Epithelial cell of esophagus (primary cell): ENCODE measurements around the gene NR2C2.

ENCODE experiments used
- DNase-seq: peaks from one replicate; pipeline ENCODE4 v3.0.0; 2010; ENCODE audit warnings: low read depth
- H3K4me3 ChIP-seq: 2 replicates; pipeline ENCODE4 v1.5.1; 2011; ENCODE audit warnings: mild to moderate bottlenecking, low read length, control low read depth
- TF ChIP-seq, protein P1 (sequence below): IDR thresholded peaks from 2 replicates; pipeline ENCODE4 v1.5.1; 2011; ENCODE audit warnings: low read depth, mild to moderate bottlenecking, low read length, control low read depth, inconsistent platforms; ENCODE audit not compliant: insufficient read depth; ENCODE audit errors: missing control alignments

NR2C2 gene

DNA sequence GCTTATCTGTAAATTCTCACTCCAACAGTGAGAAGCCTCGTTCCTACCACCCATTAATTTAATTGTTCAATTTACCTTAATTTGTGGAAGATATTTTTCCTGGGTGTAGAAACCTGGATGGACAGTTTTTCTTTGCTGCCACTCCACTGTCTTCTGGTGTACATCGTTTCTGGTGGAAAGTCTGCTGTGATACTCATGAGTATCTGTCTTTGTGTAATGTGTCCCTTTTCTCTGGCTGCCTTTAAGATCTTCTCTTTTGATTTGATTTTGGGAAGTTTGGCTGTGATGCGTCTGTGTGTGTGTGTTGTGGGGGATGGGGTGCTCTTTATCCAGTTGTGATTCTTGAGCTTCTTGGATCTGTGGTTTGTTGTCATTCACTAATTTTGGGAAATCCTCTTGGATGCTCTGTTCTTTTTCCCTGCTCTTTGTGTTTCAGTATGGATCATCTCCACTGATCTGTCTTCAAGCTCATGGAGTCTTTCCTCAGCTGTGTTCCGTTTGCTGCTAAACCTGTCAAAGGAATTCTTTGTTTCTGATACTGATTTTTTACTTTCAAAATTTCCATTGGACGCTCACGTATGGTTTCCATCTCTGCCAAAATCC lies 42.2 kb upstream of the NR2C2 start:
- no peak overlapping the region for H3K4me3 ChIP-seq
- TF ChIP-seq, protein P1, sequence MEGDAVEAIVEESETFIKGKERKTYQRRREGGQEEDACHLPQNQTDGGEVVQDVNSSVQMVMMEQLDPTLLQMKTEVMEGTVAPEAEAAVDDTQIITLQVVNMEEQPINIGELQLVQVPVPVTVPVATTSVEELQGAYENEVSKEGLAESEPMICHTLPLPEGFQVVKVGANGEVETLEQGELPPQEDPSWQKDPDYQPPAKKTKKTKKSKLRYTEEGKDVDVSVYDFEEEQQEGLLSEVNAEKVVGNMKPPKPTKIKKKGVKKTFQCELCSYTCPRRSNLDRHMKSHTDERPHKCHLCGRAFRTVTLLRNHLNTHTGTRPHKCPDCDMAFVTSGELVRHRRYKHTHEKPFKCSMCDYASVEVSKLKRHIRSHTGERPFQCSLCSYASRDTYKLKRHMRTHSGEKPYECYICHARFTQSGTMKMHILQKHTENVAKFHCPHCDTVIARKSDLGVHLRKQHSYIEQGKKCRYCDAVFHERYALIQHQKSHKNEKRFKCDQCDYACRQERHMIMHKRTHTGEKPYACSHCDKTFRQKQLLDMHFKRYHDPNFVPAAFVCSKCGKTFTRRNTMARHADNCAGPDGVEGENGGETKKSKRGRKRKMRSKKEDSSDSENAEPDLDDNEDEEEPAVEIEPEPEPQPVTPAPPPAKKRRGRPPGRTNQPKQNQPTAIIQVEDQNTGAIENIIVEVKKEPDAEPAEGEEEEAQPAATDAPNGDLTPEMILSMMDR: no peak
- no peak for DNase-seq

DNA sequence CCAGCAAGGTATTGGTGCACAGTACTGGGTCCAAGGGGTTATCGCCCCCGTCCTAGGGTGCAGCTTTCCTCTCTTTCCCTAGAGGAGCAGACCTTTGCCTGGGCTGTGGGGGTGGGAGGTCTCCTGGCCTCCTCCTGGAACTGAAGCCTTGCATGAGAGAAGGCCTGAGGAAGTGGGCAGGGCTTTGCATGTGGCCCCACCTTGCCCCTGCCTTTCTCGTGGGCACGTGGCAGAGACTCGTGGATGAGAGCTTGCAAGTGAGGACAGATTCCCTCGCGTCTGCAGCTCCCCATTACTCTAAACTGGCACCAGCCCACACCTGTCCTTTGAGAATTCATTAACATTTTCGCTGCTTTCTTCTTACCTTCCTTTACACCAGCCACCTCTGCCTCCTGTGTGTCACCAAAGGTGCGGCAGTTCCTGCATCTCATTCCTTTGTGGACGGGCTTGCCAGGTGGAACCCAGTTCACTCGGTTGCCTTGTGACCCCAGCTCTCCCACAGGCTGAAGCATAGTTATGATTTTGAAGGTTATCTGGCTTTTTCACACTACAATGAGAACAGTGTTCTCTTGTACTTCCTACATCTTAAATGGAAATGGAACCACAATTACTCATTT lies 40.9 kb upstream of the NR2C2 start:
- DNase-seq: no peak
- H3K4me3 ChIP-seq: no peak overlapping the region
- TF ChIP-seq, protein P1: no peak

DNA sequence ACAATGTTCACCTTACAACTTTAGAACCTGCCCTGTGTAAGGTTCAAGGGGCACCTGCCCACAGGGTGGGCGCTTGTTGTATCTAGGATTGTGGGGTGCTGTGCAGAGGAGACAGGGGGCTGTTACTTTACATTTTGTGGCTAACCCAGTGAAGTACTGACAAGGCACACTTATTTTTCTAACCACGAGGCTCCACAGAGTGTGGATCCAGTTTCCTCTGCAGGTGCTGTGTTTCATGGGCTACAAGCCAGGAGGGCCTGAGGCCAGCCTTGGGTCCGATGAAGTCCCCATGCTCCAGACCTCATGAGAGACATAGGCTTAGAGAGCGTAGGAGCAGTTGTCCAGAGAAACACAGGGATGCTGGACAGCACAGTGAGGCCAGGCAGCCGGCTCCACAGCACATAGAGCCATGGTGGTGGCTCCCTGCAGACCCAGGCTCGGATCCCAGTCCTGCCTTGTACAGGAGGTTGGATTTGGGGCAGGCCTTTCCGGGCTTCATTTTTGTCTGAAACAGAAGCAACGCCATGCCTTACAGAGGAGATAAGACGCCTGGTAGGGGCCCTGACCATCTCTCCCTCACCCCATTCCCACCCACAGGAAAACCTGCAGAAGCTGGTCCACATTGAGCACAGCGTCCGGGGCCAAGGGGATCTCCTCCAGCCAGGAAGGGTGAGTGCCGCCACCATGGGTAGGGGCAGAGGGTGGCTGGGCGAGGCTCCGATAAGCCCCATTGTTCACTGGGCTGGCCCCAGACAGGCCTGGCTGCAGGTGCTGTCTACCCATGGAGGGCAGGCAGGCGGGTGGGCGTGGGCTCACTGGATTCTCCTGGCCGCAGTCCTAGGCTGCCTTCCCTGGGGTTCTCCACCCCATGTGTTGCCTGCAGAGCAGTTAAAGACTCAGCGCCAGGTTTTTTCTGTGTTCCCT lies 40.1 kb upstream of the NR2C2 start:
- no peak overlapping the region for H3K4me3 ChIP-seq
- TF ChIP-seq, protein P1: no peak
- no peak for DNase-seq

DNA sequence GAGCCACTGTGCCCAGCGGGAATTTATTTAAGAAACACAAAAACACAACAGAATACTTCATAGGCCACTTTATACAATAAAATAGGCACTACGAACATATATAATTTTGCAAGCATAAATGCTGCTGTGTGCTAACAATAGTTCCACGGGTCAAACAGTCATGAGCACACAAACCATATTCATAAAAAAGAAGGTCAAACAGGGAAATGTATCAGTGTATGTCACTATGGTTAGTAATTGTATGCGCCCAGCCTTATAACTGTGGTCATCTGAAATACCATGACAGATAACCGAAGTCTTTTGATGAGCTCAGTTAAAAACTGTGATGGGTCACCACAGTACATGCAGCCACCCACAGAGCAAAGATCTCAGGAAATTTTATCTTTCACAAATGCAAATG lies 38.1 kb upstream of the NR2C2 start:
- H3K4me3 ChIP-seq: no peak overlapping the region
- DNase-seq: no peak
- TF ChIP-seq, protein P1: no peak

DNA sequence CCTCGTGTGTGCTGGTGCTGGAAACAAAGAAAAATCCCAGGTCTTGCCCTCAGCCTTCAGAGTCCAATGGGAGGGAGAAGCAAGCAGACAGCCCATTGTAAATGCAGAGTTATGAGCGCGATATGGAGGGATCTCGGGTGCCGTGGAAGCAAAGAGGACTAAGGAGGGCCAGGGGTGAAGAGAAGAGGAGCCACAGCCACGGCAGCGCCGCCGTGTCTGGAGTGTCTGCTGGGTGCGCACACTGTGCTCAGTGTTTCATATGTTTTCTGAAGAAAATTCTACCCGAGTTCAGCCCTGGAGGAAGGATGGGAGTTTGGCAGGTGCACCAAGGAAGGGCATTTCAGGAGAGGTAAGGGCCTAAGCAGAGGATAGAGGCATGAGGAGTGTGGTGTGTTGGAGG lies 35.7 kb upstream of the NR2C2 start:
- no peak overlapping the region for H3K4me3 ChIP-seq
- no peak for DNase-seq
- TF ChIP-seq, protein P1: no peak

DNA sequence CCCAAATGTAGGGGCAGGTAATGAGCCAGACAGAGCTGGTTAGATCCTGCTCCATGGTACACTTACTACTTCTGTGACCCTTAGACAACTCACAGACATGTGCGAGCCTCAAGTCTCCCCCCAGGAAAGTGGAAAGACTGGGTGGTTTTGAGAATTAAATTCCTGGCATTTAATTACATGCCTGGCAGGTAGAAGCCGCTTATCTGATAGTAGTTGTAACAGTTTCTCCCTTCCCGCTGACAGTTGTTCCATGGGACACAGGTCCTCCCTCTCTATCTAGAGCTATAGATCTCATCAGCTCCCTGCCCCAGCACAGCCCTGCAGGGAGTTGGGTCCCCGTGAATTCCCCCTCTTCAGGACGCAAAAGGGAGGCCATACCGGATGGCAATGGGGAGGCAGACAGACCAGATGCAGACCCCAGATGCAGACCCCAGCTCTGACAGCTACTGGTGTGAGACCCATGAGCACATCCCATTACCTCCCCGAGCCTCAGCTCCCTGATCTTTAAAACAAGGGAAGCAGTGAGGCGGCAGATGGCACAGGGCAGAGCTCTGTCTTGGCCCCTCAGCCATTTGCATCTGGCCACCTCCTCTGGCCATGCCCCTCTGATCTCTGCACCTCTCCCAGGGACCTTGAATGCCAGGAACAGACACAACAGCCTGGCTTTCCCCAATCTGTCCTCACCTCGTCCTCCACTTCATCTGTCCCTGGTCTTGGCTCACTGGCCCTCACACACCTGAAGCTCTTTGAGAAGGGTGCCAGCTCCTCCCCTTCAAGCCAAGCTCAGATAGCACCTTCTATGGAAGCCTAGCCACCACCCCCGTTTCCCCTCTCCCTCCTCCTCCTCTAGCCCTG lies 34.1 kb upstream of the NR2C2 start:
- H3K4me3 ChIP-seq: no peak overlapping the region
- DNase-seq: no peak
- TF ChIP-seq, protein P1: no peak
